Uterus (tissue), 4 donors: ENCODE data around the gene MFNG. TPM values are rescaled to one million over a fixed set of nuclear protein-coding genes. Genes with fewer than 3 reads are reported as not detected.

Source experiments
- DNase-seq, 2 donors: peaks; one replicate each; pipeline ENCODE4 v3.0.0-alpha.2; 2019 to 2020
- H3K27ac ChIP-seq, 2 donors: fragments of 200-600 bp; sonication (generic); 1 replicate in 1 of 2; 2 replicates in 1 of 2; pipeline ENCODE4 v1.5.1; 2016 to 2018
- H3K27me3 ChIP-seq, 2 donors: fragments of 200-600 bp; sonication (generic); one replicate each; pipeline ENCODE4 v1.5.1; 2018 to 2019; ENCODE audit warnings: control low read depth in 1 of 2
- H3K36me3 ChIP-seq, 2 donors: fragments of 200-600 bp; sonication (generic); one replicate each; pipeline ENCODE4 v1.5.1; 2019; ENCODE audit warnings: control low read depth in 1 of 2
- H3K4me1 ChIP-seq, 2 donors: fragments of 200-600 bp; sonication (generic); one replicate each; pipeline ENCODE4 v1.5.1; 2018 to 2019; ENCODE audit warnings: control low read depth in 1 of 2
- H3K4me3 ChIP-seq, 2 donors: fragments of 200-600 bp; sonication (generic); 1 replicate in 1 of 2; 2 replicates in 1 of 2; pipeline ENCODE4 v1.5.1; 2018 to 2019; ENCODE audit warnings: mild to moderate bottlenecking in 1 of 2
- H3K9me3 ChIP-seq, 2 donors: fragments of 200-600 bp; sonication (generic); one replicate each; pipeline ENCODE4 v1.5.1; 2019; ENCODE audit warnings: control low read depth in 1 of 2
- CTCF ChIP-seq, 4 experiments: fragments of 200-600 bp in 2 of 4; fragments of 450-650 bp in 2 of 4; sonication (generic) in 2 of 4; IDR thresholded peaks; one replicate each; pipeline ENCODE4 v1.5.1; 2016 to 2019; ENCODE audit warnings: antibody characterized with exemption in 4 of 4, mild to moderate bottlenecking in 2 of 4, moderate library complexity in 1 of 4
- POLR2A ChIP-seq, 2 donors: fragments of 450-650 bp; IDR thresholded peaks; one replicate each; pipeline ENCODE4 v1.6.1; 2016; ENCODE audit warnings: antibody characterized with exemption in 2 of 2, mild to moderate bottlenecking in 1 of 2, moderate library complexity in 1 of 2
- intact Hi-C: fragments of 100-400 bp; cut with DNase I; formaldehyde crosslinking; loops from one replicate; pipeline ENCODE4 v1.15.1; 2023; ENCODE audit warnings: low total_unique reads
- total RNA-seq, 4 donors: library from RNA; depleted of rRNA in 3 of 4; stranded (reverse); fragments of >200 nt in 3 of 4; gene quantifications; one replicate each; pipeline versions ENCODE4 v1.1.0 to v1.2.4, GENCODE V29; 2014 to 2023
- donor health status: DM: yes; HTN: yes; CAD: no.

The MFNG gene
- total RNA-seq, 4 donors from 2014 or later, result 7.6 to 71.2 (median 28.7) TPM

GRCh38 chr22:37500745-37501609 lies 14.8 kb upstream of the MFNG start:
- H3K27me3 ChIP-seq, result no peaks in the 10 kb centered on the region
- no peaks in the 10 kb centered on the region for H3K36me3 ChIP-seq
- DNase-seq, result no peak

GRCh38 chr22:37499789-37500540 lies 13.8 kb upstream of the MFNG start:
- H3K4me3 ChIP-seq, result no peak overlapping the region
- H3K4me1 ChIP-seq, result no peaks in the 10 kb centered on the region
- TF ChIP-seq CTCF (IDR thresholded peaks at IDR 0.05) (no peak), POLR2A (IDR thresholded peaks at IDR 0.05) (no peak)
- H3K36me3 ChIP-seq, result no peaks in the 10 kb centered on the region
- H3K9me3 ChIP-seq, result no peaks in the 10 kb centered on the region
- DNase-seq, result no peak
- H3K27me3 ChIP-seq, result no peaks in the 10 kb centered on the region
- intact Hi-C loops, result no loop called here
- peak overlapping the region; percentile 4 to 6 for H3K27ac ChIP-seq

More at GRCh38 chr22:37500745-37501609, 14.8 kb upstream of the MFNG start:
- H3K9me3 ChIP-seq, result no peaks in the 10 kb centered on the region
- TF ChIP-seq CTCF (IDR thresholded peaks at IDR 0.05) (no peak), POLR2A (IDR thresholded peaks at IDR 0.05) (no peak)
- H3K4me1 ChIP-seq, result no peaks in the 10 kb centered on the region
- H3K4me3 ChIP-seq, result no peak overlapping the region
- intact Hi-C loops, result no loop called here
- peak overlapping the region in 1 of 2 donors; percentile 49 for H3K27ac ChIP-seq

GRCh38 chr22:37499027-37499707 lies 13.0 kb upstream of the MFNG start:
- no peaks in the 10 kb centered on the region for H3K27me3 ChIP-seq

GRCh38 chr22:37498289-37498909 lies 12.2 kb upstream of the MFNG start:
- TF ChIP-seq CTCF (IDR thresholded peaks at IDR 0.05), result no peak
- intact Hi-C loops, result no loop called here
- H3K4me3 ChIP-seq, result no peak overlapping the region
- H3K27me3 ChIP-seq, result no peaks in the 10 kb centered on the region
- no peak overlapping the region for H3K27ac ChIP-seq
- no peaks in the 10 kb centered on the region for H3K4me1 ChIP-seq
- H3K36me3 ChIP-seq, result no peaks in the 10 kb centered on the region
- DNase-seq, result no peak
- no peaks in the 10 kb centered on the region for H3K9me3 ChIP-seq

More at GRCh38 chr22:37499027-37499707, 13.0 kb upstream of the MFNG start:
- no peak overlapping the region for H3K27ac ChIP-seq
- DNase-seq, result no peak
- intact Hi-C loops, result no loop called here
- no peaks in the 10 kb centered on the region for H3K9me3 ChIP-seq
- H3K36me3 ChIP-seq, result no peaks in the 10 kb centered on the region
- no peaks in the 10 kb centered on the region for H3K4me1 ChIP-seq
- TF ChIP-seq POLR2A (IDR thresholded peaks at IDR 0.05), result no peak
- no peak for TF ChIP-seq CTCF (IDR thresholded peaks at IDR 0.05)
- H3K4me3 ChIP-seq, result no peak overlapping the region
